Liver (tissue), 9 donors: Measurements from ENCODE around the gene SEMA3C. TPM values are rescaled to one million over a fixed set of nuclear protein-coding genes. Genes with fewer than 3 reads are reported as not detected.

Experiments
- DNase-seq: peaks from one replicate; pipeline ENCODE4 v3.0.0-alpha.2; 2017; ENCODE audit warnings: low spot score
- H3K27ac ChIP-seq, 2 donors: one replicate each; pipeline ENCODE4 v1.7.0; 2013; ENCODE audit warnings: inconsistent platforms in 2 of 2, low read length in 2 of 2, control low read depth in 1 of 2, low read depth in 1 of 2, mild to moderate bottlenecking in 1 of 2
- H3K27me3 ChIP-seq, 4 donors: one replicate each; pipeline versions ENCODE4 v1.6.1 to v1.7.0; 2013; ENCODE audit warnings: low read length in 3 of 4, inconsistent platforms in 1 of 4, mild to moderate bottlenecking in 1 of 4, moderate library complexity in 1 of 4; ENCODE audit not compliant: control insufficient read depth in 4 of 4, insufficient read depth in 4 of 4
- H3K36me3 ChIP-seq, 4 donors: one replicate each; pipeline versions ENCODE4 v1.6.1 to v1.7.0; 2013; ENCODE audit warnings: low read length in 3 of 4, mild to moderate bottlenecking in 3 of 4, low read depth in 1 of 4, moderate library complexity in 1 of 4; ENCODE audit not compliant: control insufficient read depth in 4 of 4, insufficient read depth in 3 of 4
- H3K4me1 ChIP-seq, 4 donors: one replicate each; pipeline versions ENCODE4 v1.6.1 to v1.7.0; 2013; ENCODE audit warnings: low read length in 3 of 4, mild to moderate bottlenecking in 3 of 4, moderate library complexity in 1 of 4; ENCODE audit not compliant: control insufficient read depth in 4 of 4, insufficient read depth in 4 of 4
- H3K4me3 ChIP-seq, 3 donors: one replicate each; pipeline versions ENCODE4 v1.6.1 to v1.7.0; 2013; ENCODE audit warnings: low read length in 3 of 3, control low read depth in 1 of 3, low read depth in 1 of 3, mild to moderate bottlenecking in 1 of 3
- H3K9ac ChIP-seq, 2 donors: one replicate each; pipeline ENCODE4 v1.7.0; 2013; ENCODE audit warnings: low read length in 2 of 2, mild to moderate bottlenecking in 2 of 2, moderate library complexity in 2 of 2, control low read depth in 1 of 2, low read depth in 1 of 2
- H3K9me3 ChIP-seq, 4 donors: one replicate each; pipeline versions ENCODE4 v1.6.1 to v1.7.0; 2013; ENCODE audit warnings: low read length in 3 of 4; ENCODE audit not compliant: control insufficient read depth in 4 of 4
- EGR1 ChIP-seq, 2 donors: IDR thresholded peaks; 2 replicates each; pipeline ENCODE4 v1.6.1; 2016 to 2018; ENCODE audit warnings: antibody characterized with exemption in 2 of 2, low read depth in 2 of 2
- FOXA1 ChIP-seq: IDR thresholded peaks from 2 replicates; pipeline ENCODE4 v1.6.1; 2016; ENCODE audit warnings: antibody characterized with exemption
- FOXA2 ChIP-seq: IDR thresholded peaks from 2 replicates; pipeline ENCODE4 v1.6.1; 2016; ENCODE audit warnings: antibody characterized with exemption
- GABPA ChIP-seq, 2 donors: IDR thresholded peaks in 1 of 2; conservative IDR thresholded peaks in 1 of 2; 2 replicates each; pipeline ENCODE4 v1.6.1; 2016; ENCODE audit warnings: antibody characterized with exemption in 2 of 2, mild to moderate bottlenecking in 1 of 2, moderate library complexity in 1 of 2
- HNF4A ChIP-seq, 2 donors: conservative IDR thresholded peaks; 2 replicates each; pipeline ENCODE4 v1.6.1; 2016; ENCODE audit warnings: antibody characterized with exemption in 2 of 2, mild to moderate bottlenecking in 2 of 2
- JUND ChIP-seq, 2 donors: IDR thresholded peaks; 2 replicates each; pipeline ENCODE4 v1.6.1; 2016; ENCODE audit warnings: antibody characterized with exemption in 2 of 2
- MAX ChIP-seq: IDR thresholded peaks from 2 replicates; pipeline ENCODE4 v1.6.1; 2016; ENCODE audit warnings: antibody characterized with exemption
- NR2F2 ChIP-seq: IDR thresholded peaks from 2 replicates; pipeline ENCODE4 v1.6.1; 2016; ENCODE audit warnings: antibody characterized with exemption
- RAD21 ChIP-seq, 2 donors: IDR thresholded peaks; 2 replicates each; pipeline ENCODE4 v1.6.1; 2016; ENCODE audit warnings: antibody characterized with exemption in 2 of 2, mild to moderate bottlenecking in 2 of 2
- REST ChIP-seq: IDR thresholded peaks from 2 replicates; pipeline ENCODE4 v1.6.1; 2016; ENCODE audit warnings: antibody characterized with exemption, mild to moderate bottlenecking
- RXRA ChIP-seq, 2 donors: IDR thresholded peaks; 2 replicates each; pipeline ENCODE4 v1.6.1; 2017 to 2018; ENCODE audit warnings: antibody characterized with exemption in 2 of 2, mild to moderate bottlenecking in 1 of 2
- TAF1 ChIP-seq: conservative IDR thresholded peaks from 2 replicates; pipeline ENCODE4 v1.6.1; 2016; ENCODE audit warnings: antibody characterized with exemption, mild to moderate bottlenecking
- YY1 ChIP-seq: IDR thresholded peaks from 2 replicates; pipeline ENCODE4 v1.6.1; 2016; ENCODE audit warnings: antibody characterized with exemption, mild to moderate bottlenecking
- ZBTB33 ChIP-seq: IDR thresholded peaks from 2 replicates; pipeline ENCODE4 v1.6.1; 2016; ENCODE audit warnings: antibody characterized with exemption
- WGBS: extraction: QIAGEN DNeasy Blood & Tissue Kit; methylation state at CpG from one replicate; pipeline ENCODE4 v1.1.7; 2013; 5-methylcytosine and 5-hydroxymethylcytosine counted together
- polyA plus RNA-seq, 2 donors: library from polyadenylated mRNA; stranded (reverse) in 1 of 2; unstranded in 1 of 2; fragments of 200-250 nt in 1 of 2; fragments of >200 nt in 1 of 2; fragmentation: Nextera tagmentation in 1 of 2; extraction: Ambion mirVana in 1 of 2; gene quantifications; one replicate each; pipeline versions ENCODE4 v1.2.1 to v1.2.3, GENCODE V29; 2013 to 2015
- total RNA-seq, 2 donors: library from RNA; depleted of rRNA; stranded (reverse); fragments of >200 nt; gene quantifications; one replicate each; pipeline ENCODE4 v1.2.3, GENCODE V29; 2014
- TF ChIP-seq, protein P1 (sequence below): IDR thresholded peaks from 2 replicates; pipeline ENCODE4 v1.6.1; 2016; ENCODE audit warnings: antibody characterized with exemption
- donor health status: healthy.
- donor health status: healthy.
- donor health status: healthy.
- donor health status: healthy.
- donor health status: healthy.

The SEMA3C gene
- total and polyA plus RNA-seq, 4 donors, result 0.20 to 1.8 (median 0.64) TPM

DNA sequence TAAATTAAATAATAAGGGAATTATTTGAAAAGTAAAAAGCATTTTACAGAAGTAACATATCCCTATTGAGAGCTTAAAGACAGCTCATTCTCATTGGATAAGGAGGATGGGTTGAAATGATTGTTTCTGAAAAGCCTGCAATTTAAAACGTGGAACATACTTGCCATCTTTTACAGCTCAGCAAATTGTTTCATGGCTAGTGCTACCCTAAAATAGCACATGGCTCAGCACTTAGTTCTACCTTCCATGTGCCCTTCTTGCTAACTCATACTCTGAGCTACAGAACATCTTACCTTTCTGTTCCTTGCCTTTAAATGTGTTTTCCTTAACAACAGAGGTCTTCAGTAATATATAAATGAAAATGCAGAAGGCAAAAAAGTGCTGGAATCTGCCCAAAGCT is 8.6 kb downstream of the SEMA3C start (continued):
- TF ChIP-seq RAD21 (IDR thresholded peaks at IDR 0.05) (no peak), FOXA2 (no peak), NR2F2 (no peak), FOXA1 (no peak), TAF1 (no peak), EGR1 (IDR thresholded peaks at IDR 0.05; ENCODE audit: low read depth in 2 of 2) (no peak)

DNA sequence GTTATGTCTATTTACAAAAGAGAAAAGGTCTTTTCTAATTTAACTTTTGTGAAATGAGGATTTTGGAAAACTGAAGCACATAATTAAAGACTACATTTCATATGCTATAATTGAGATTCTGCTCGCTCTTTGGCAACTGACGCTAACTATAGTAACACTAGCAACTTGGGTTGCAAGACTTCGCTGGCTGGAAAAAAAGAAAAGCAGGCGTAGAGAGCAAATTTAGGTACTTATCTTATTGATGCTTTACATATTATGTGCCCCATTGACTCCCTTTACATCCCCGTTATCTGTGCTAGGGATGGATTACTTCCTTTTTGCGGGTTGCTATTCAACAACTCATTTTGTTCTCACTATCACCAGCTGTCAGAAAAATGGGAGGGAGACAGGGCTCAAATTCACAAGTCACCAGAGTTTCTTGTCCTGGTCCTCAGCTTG is 10.5 kb downstream of the SEMA3C start:
- no peaks in the 10 kb centered on the region for H3K4me1 ChIP-seq
- H3K27ac ChIP-seq, result no peak overlapping the region
- no peak overlapping the region for H3K9ac ChIP-seq
- no peaks in the 10 kb centered on the region for H3K9me3 ChIP-seq
- peaks cover 0 to 4% (median 0%) of the 10 kb centered on the region in 4 donors for H3K27me3 ChIP-seq
- no peak for TF ChIP-seq RXRA (IDR thresholded peaks at IDR 0.05)
- no peak for TF ChIP-seq NR2F2
- H3K4me3 ChIP-seq, result no peak overlapping the region
- DNase-seq, result no peak
- H3K36me3 ChIP-seq, result no peaks in the 10 kb centered on the region
- 66% methylated on average over 6 of the region's 6 CpGs for WGBS

DNA sequence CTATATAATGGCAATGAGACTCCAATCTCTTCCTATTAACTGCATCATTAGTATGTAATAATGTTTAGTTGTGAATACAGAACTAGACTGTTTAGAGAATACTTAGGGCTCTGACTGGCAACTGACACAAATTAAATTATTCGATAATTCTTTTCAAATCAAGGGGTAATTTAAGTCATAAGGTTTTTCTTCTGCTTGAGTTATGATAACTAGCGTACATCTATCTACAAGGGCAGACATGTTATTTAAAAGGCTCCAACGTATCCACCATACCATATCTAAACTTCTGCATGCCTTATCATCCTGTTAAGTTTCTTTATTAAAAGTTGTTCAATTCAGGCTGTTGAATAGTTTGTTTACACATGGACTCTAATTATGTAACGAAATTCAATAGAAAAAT is 11.2 kb downstream of the SEMA3C start:
- Histone ChIP-seq H3K9me3 (no peaks in the 10 kb centered on the region), H3K36me3 (no peaks in the 10 kb centered on the region), H3K27ac (no peak overlapping the region), H3K9ac (no peak overlapping the region), H3K27me3 (peaks cover 0 to 4% (median 0%) of the 10 kb centered on the region in 4 donors), H3K4me1 (no peaks in the 10 kb centered on the region), H3K4me3 (no peak overlapping the region)
- no peak for TF ChIP-seq FOXA2
- no peak for TF ChIP-seq YY1
- TF ChIP-seq GABPA (IDR thresholded peaks at IDR 0.05 in 1 of 2, conservative IDR thresholded peaks at IDR 0.05 in 1 of 2), result no peak
- no peak for TF ChIP-seq RAD21 (IDR thresholded peaks at IDR 0.05)
- TF ChIP-seq TAF1, result no peak
- TF ChIP-seq NR2F2, result no peak
- no peak for TF ChIP-seq REST
- no peak for DNase-seq
- WGBS, result 68% methylated on average over 4 of the region's 4 CpGs

DNA sequence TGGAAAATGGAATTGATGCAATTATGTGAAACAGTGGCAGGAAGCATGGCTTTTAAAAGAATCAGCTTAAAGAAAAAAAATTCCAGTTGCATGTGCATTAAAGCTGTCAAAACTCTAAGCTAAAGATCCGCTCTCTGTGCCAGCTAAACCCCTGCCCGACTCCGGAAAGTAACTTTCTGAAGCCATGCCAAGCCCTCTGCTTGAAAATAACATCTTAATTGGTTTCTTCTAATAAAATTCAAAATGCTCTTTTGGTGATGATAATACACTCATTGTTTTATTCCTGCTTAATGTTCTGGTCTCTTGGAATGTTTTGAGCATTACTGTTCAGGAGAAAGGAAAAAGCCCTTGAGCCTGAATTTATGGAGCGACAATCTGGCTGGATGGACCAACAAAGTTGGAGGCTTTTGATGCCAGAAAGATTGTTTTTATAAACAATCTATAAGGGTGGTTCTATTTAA is 11.7 kb downstream of the SEMA3C start:
- H3K27ac ChIP-seq, result no peak overlapping the region
- H3K27me3 ChIP-seq, result peaks cover 0 to 4% (median 0%) of the 10 kb centered on the region in 4 donors
- H3K4me3 ChIP-seq, result no peak overlapping the region
- DNase-seq, result no peak
- no peaks in the 10 kb centered on the region for H3K9me3 ChIP-seq
- no peaks in the 10 kb centered on the region for H3K36me3 ChIP-seq
- no peak overlapping the region for H3K9ac ChIP-seq
- H3K4me1 ChIP-seq, result no peaks in the 10 kb centered on the region
- WGBS, result 87% methylated on average over 4 of the region's 4 CpGs
- TF ChIP-seq YY1, result no peak
- TF ChIP-seq TAF1, result no peak
- TF ChIP-seq HNF4A (conservative IDR thresholded peaks at IDR 0.05), result no peak
- TF ChIP-seq REST, result no peak
- no peak for TF ChIP-seq JUND (IDR thresholded peaks at IDR 0.05)
- TF ChIP-seq EGR1 (IDR thresholded peaks at IDR 0.05; ENCODE audit: low read depth in 2 of 2), result no peak
- TF ChIP-seq, protein P1, sequence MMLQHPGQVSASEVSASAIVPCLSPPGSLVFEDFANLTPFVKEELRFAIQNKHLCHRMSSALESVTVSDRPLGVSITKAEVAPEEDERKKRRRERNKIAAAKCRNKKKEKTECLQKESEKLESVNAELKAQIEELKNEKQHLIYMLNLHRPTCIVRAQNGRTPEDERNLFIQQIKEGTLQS, result no peak
- TF ChIP-seq NR2F2, result no peak
- TF ChIP-seq ZBTB33, result no peak
- TF ChIP-seq MAX, result no peak
